IMR-90 (cell line): ENCODE data around the gene ZNF593. TPM values are rescaled to one million over a fixed set of nuclear protein-coding genes. Genes with fewer than 3 reads are reported as not detected.

ENCODE experiments used
- ATAC-seq: fragments of 200-7000 bp; cut with Tn5 transposase; 2 replicates; pipeline ENCODE4 v1.9.1; 2020; ENCODE audit warnings: low read depth, mild to moderate bottlenecking, moderate library complexity
- BruUV-seq: library from RNA; stranded (reverse); fragments of 400-500 nt; replicated peaks from 2 replicates; lab custom pipeline; 2021; lab: Mats Ljungman, UMichigan
- CTCF ChIA-PET: fragments of 300-600 bp; formaldehyde crosslinking; extraction: SDS; loops from one replicate; lab custom pipeline; 2021; ENCODE audit warnings: antibody characterized with exemption; lab: Yijun Ruan, JAX
- POLR2A ChIA-PET: fragments of 300-600 bp; sonication (Branson Sonifier 250); formaldehyde crosslinking; loops from one replicate; lab custom pipeline; 2022; ENCODE audit warnings: antibody characterized with exemption; ENCODE audit not compliant: unreplicated experiment; lab: Charles Lee
- DNase-seq: peaks from one replicate; pipeline ENCODE4 v3.0.0; 2013
- H2AFZ ChIP-seq: replicated peaks from 2 replicates; pipeline ENCODE3; 2013; ENCODE audit warnings: low read length, mild to moderate bottlenecking; ENCODE audit not compliant: poor library complexity
- H2AK5ac ChIP-seq: 2 replicates; pipeline ENCODE4 v1.6.1; 2013; ENCODE audit warnings: low read depth, low read length, inconsistent platforms
- H2AK9ac ChIP-seq: replicated peaks from 2 replicates; pipeline ENCODE3; 2013; ENCODE audit warnings: mild to moderate bottlenecking, low read depth, low read length, moderate library complexity; ENCODE audit not compliant: poor library complexity
- H2BK120ac ChIP-seq: 2 replicates; pipeline ENCODE4 v1.6.1; 2013; ENCODE audit warnings: low read depth, low read length, inconsistent platforms
- H2BK15ac ChIP-seq: 3 replicates; pipeline ENCODE4 v1.6.1; 2013; ENCODE audit warnings: low read depth, low read length, inconsistent platforms
- H2BK20ac ChIP-seq: 2 replicates; pipeline ENCODE4 v1.6.1; 2013; ENCODE audit warnings: low read depth, mild to moderate bottlenecking, inconsistent platforms, low read length, moderate library complexity
- H2BK5ac ChIP-seq: 2 replicates; pipeline ENCODE4 v1.6.1; 2013; ENCODE audit warnings: mild to moderate bottlenecking, low read depth, low read length, inconsistent platforms; ENCODE audit not compliant: poor library complexity, severe bottlenecking
- H3K14ac ChIP-seq: replicated peaks from 2 replicates; pipeline ENCODE4 v1.6.1; 2013; ENCODE audit warnings: low read depth, low read length, inconsistent platforms
- H3K18ac ChIP-seq: 2 replicates; pipeline ENCODE4 v1.6.1; 2013; ENCODE audit warnings: low read depth, low read length, control low read depth
- H3K23ac ChIP-seq: 2 replicates; pipeline ENCODE4 v1.6.1; 2013; ENCODE audit warnings: low read depth, low read length, inconsistent platforms
- H3K27ac ChIP-seq: 2 replicates; pipeline ENCODE4 v1.5.1; 2013; ENCODE audit warnings: mild to moderate bottlenecking, control low read depth, low read length; ENCODE audit not compliant: insufficient read depth
- H3K27me3 ChIP-seq: 2 replicates; pipeline ENCODE4 v1.6.1; 2013; ENCODE audit warnings: low read length; ENCODE audit not compliant: control insufficient read depth, insufficient read depth
- H3K36me3 ChIP-seq: 2 replicates; pipeline ENCODE4 v1.6.1; 2013; ENCODE audit warnings: low read length, mixed read lengths; ENCODE audit not compliant: control insufficient read depth, insufficient read depth
- H3K4ac ChIP-seq: 2 replicates; pipeline ENCODE4 v1.6.1; 2013; ENCODE audit warnings: low read depth, low read length, inconsistent platforms
- H3K4me1 ChIP-seq: 2 replicates; pipeline ENCODE4 v1.6.1; 2013; ENCODE audit warnings: low read length, mixed read lengths; ENCODE audit not compliant: control insufficient read depth, insufficient read depth
- H3K4me2 ChIP-seq: 2 replicates; pipeline ENCODE4 v1.6.1; 2013; ENCODE audit warnings: low read depth, mild to moderate bottlenecking, control low read depth, low read length, moderate library complexity
- H3K4me3 ChIP-seq: 2 replicates; pipeline ENCODE4 v1.5.1; 2013; ENCODE audit warnings: low read depth, mild to moderate bottlenecking, control low read depth, low read length, moderate library complexity; ENCODE audit not compliant: insufficient read depth
- H3K56ac ChIP-seq: 2 replicates; pipeline ENCODE4 v1.6.1; 2013; ENCODE audit warnings: low read length, inconsistent platforms; ENCODE audit not compliant: insufficient read depth; ENCODE audit errors: extremely low read depth
- H3K79me1 ChIP-seq, 2 experiments: 2 replicates each; pipeline ENCODE4 v1.6.1; 2013; ENCODE audit warnings: low read length in 2 of 2, inconsistent platforms in 1 of 2, low read depth in 1 of 2
- H3K9ac ChIP-seq: 2 replicates; pipeline ENCODE4 v1.6.1; 2013; ENCODE audit warnings: low read depth, low read length, control low read depth
- H3K9me1 ChIP-seq: 2 replicates; pipeline ENCODE4 v1.6.1; 2013; ENCODE audit warnings: low read length, inconsistent platforms; ENCODE audit not compliant: insufficient read depth
- H3K9me3 ChIP-seq: 2 replicates; pipeline ENCODE4 v1.6.1; 2013; ENCODE audit warnings: low read length; ENCODE audit not compliant: control insufficient read depth, insufficient read depth
- H4K20me1 ChIP-seq: 2 replicates; pipeline ENCODE4 v1.6.1; 2013; ENCODE audit warnings: low read length, inconsistent platforms; ENCODE audit not compliant: insufficient read depth
- H4K5ac ChIP-seq: 2 replicates; pipeline ENCODE4 v1.6.1; 2013; ENCODE audit warnings: mild to moderate bottlenecking, low read depth, low read length, control low read depth
- H4K8ac ChIP-seq, 2 experiments: 2 replicates each; pipeline ENCODE4 v1.6.1; 2013; ENCODE audit warnings: low read depth in 2 of 2, low read length in 2 of 2, control low read depth in 1 of 2, inconsistent platforms in 1 of 2
- H4K91ac ChIP-seq: 2 replicates; pipeline ENCODE4 v1.6.1; 2013; ENCODE audit warnings: low read depth, low read length, inconsistent platforms; ENCODE audit not compliant: insufficient read depth
- FOS ChIP-seq: fragments of 150-350 bp; IDR thresholded peaks from 2 replicates; pipeline ENCODE4 v1.6.1; 2016; ENCODE audit warnings: low read depth, low read length
- POLR2A ChIP-seq: IDR thresholded peaks from 2 replicates; pipeline ENCODE4 v1.6.1; 2012; ENCODE audit warnings: mild to moderate bottlenecking, low read depth, low read length
- RAD21 ChIP-seq: IDR thresholded peaks from 2 replicates; pipeline ENCODE4 v1.6.1; 2012; ENCODE audit warnings: low read length, improper control_type of control experiment
- RCOR1 ChIP-seq: IDR thresholded peaks from 2 replicates; pipeline ENCODE4 v1.6.1; 2012; ENCODE audit warnings: mild to moderate bottlenecking, low read length, improper control_type of control experiment; ENCODE audit not compliant: insufficient replicate concordance
- RFX5 ChIP-seq: IDR thresholded peaks from 2 replicates; pipeline ENCODE4 v1.8.0; 2012; ENCODE audit warnings: low read depth, mild to moderate bottlenecking, low read length, moderate library complexity
- SMC3 ChIP-seq: fragments of 150-350 bp; IDR thresholded peaks from 2 replicates; pipeline ENCODE4 v1.6.1; 2016; ENCODE audit warnings: low read depth, mild to moderate bottlenecking, antibody characterized with exemption, low read length, moderate library complexity
- WGBS, 2 experiments: methylation state at CpG; one replicate each; pipeline versions ENCODE4 v1.1.5 to v1.1.7; 2013; ENCODE audit warnings: missing lambda C conversion rate in 2 of 2; ENCODE audit not compliant: insufficient read length in 1 of 2; ENCODE audit errors: extremely low coverage in 2 of 2; 5-methylcytosine and 5-hydroxymethylcytosine counted together
- dilution Hi-C: fragments of 300-500 bp; cut with HindIII; formaldehyde crosslinking; loops from one replicate; pipeline ENCODE4 v1.14.3; 2018; ENCODE audit warnings: low sequenced_read_pairs; ENCODE audit not compliant: unreplicated experiment
- in situ Hi-C: fragments of 300-500 bp; cut with MboI; formaldehyde crosslinking; loops from 3 replicates; pipeline ENCODE4 v1.14.3; 2019; ENCODE audit warnings: low sequenced_read_pairs, inconsistent platforms, mixed read lengths
- intact Hi-C: fragments of 100-400 bp; cut with micrococcal nuclease; formaldehyde crosslinking; loops from 2 replicates; pipeline ENCODE4 v1.10.0; 2022
- polyA plus RNA-seq, 3 experiments: library from polyadenylated mRNA; depleted of rRNA; stranded (reverse); fragments of >200 nt; gene quantifications; 2 replicates each; pipeline ENCODE4 v1.2.3, GENCODE V29; 2012; ENCODE audit warnings: low replicate concordance in 1 of 3
- total RNA-seq: library from RNA; depleted of rRNA; stranded (reverse); fragments of >200 nt; gene quantifications from 2 replicates; pipeline ENCODE4 v1.2.3, GENCODE V29; 2012
- TF ChIP-seq, protein P1 (sequence below): fragments of 150-350 bp; IDR thresholded peaks from 2 replicates; pipeline ENCODE4 v1.6.1; 2016; ENCODE audit warnings: low read depth, mild to moderate bottlenecking, low read length, moderate library complexity, borderline replicate concordance
- TF ChIP-seq, protein P2 (sequence below): fragments of 150-350 bp; IDR thresholded peaks from 2 replicates; pipeline ENCODE4 v1.6.1; 2017; ENCODE audit warnings: mild to moderate bottlenecking, antibody characterized with exemption, low read length, low read depth

ZNF593 gene
- total and polyA plus RNA-seq, 2 of the 4 experiments (the other 2 are of a cell fraction) = 22.2 to 57.7 TPM

DNA sequence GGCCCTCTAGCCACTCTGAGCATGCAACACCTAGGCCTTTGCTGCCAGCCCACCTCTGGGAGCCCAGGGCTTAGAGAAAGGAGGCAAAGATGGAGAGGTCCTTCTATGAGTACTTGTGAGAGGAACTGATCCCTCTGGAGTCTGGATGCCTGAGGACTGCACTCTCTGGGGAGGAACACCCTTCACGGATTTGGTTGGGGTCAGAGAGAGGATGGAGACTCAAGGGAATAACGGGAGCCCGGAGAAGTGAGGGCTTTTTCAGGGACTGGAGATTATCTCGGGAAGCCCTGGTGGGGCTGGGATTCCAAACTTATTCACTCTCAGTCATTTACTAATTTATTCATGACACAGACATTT, 532 bp upstream of the ZNF593 start:
- Histone ChIP-seq H2BK120ac (no peak overlapping the region), H3K27ac (no peak overlapping the region), H2BK15ac (no peak overlapping the region), H3K14ac (no peak overlapping the region), H3K9me1 (peaks cover 6% of the 10 kb centered on the region; the same call in 1 of the 2 replicates), H4K91ac (no peak overlapping the region), H4K5ac (no peak overlapping the region; the same call in 1 of the 2 replicates), H3K27me3 (peaks cover 5% of the 10 kb centered on the region; the same call in 1 of the 2 replicates), H3K79me1 (peaks cover 4 to 19% of the 10 kb centered on the region in 2 experiments), H3K56ac (no peak overlapping the region), H4K8ac (peak overlapping the region in 1 of 2 experiments; percentile 75; a peak in 2 of 4 replicates), H2BK20ac (no peak overlapping the region), H3K9me3 (no peaks in the 10 kb centered on the region), H2BK5ac (no peak overlapping the region), H3K4me1 (peaks cover 5% of the 10 kb centered on the region; the same call in 1 of the 2 replicates), H3K4me2 (no peak overlapping the region), H3K9ac (no peak overlapping the region), H3K4me3 (no peak overlapping the region), H3K23ac (no peak overlapping the region), H4K20me1 (no peaks in the 10 kb centered on the region), H3K4ac (peak overlapping the region; percentile 25; the same call in 1 of the 2 replicates), H2AFZ (peak overlapping the region; percentile 97), H3K36me3 (0 out of 2 replicates have a peak, but pooled peaks cover 2% of the 10 kb centered on the region), H3K18ac (no peak overlapping the region), H2AK9ac (no peak overlapping the region), H2AK5ac (no peak overlapping the region)
- in situ Hi-C loops (no loop called here), dilution Hi-C loops (no loop called here), intact Hi-C loops (loop anchor here (1.0 to 5.0 kb wide), 3 partner anchors 63 to 222 kb away; partner anchors contain the start of gene CEP85)
- ATAC-seq = no peak
- CTCF ChIA-PET = interaction anchor here (0.6 to 1.8 kb wide), 10 partner anchors 9 to 145 kb away, joined by 3 to 8 read pairs (median 4); partner anchors contain the start of gene CEP85
- no TSS peak for BruUV-seq
- TF ChIP-seq SMC3 (no peak), POLR2A (no peak), RFX5 (no peak), RAD21 (no peak), RCOR1 (no peak), FOS (no peak)
- TF ChIP-seq, protein P1, sequence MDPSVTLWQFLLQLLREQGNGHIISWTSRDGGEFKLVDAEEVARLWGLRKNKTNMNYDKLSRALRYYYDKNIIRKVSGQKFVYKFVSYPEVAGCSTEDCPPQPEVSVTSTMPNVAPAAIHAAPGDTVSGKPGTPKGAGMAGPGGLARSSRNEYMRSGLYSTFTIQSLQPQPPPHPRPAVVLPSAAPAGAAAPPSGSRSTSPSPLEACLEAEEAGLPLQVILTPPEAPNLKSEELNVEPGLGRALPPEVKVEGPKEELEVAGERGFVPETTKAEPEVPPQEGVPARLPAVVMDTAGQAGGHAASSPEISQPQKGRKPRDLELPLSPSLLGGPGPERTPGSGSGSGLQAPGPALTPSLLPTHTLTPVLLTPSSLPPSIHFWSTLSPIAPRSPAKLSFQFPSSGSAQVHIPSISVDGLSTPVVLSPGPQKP = no peak
- TF ChIP-seq, protein P2, sequence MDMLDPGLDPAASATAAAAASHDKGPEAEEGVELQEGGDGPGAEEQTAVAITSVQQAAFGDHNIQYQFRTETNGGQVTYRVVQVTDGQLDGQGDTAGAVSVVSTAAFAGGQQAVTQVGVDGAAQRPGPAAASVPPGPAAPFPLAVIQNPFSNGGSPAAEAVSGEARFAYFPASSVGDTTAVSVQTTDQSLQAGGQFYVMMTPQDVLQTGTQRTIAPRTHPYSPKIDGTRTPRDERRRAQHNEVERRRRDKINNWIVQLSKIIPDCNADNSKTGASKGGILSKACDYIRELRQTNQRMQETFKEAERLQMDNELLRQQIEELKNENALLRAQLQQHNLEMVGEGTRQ = no peak
- DNase-seq = no peak
- POLR2A ChIA-PET = no interaction called here
- WGBS, 2 experiments = no CpG with 5 or more reads among the region's 4 CpGs
